KMS-11 (cell line): Measurements from ENCODE around the gene SCYGR5.

Source experiments
- H2AFZ ChIP-seq: fragments of 200-600 bp; sonication (generic); 2 replicates; pipeline ENCODE4 v1.6.1; 2016; ENCODE audit warnings: antibody characterized with exemption, mixed run types, low read depth
- H3K27ac ChIP-seq: fragments of 200-600 bp; sonication (generic); 2 replicates; pipeline ENCODE4 v1.6.1; 2016; ENCODE audit warnings: mild to moderate bottlenecking, mixed run types
- H3K27me3 ChIP-seq: fragments of 200-600 bp; sonication (generic); 2 replicates; pipeline ENCODE4 v1.6.1; 2017; ENCODE audit warnings: mild to moderate bottlenecking, low read depth, mixed run types, moderate library complexity; ENCODE audit not compliant: insufficient read depth
- H3K36me3 ChIP-seq: fragments of 200-600 bp; sonication (generic); 2 replicates; pipeline ENCODE4 v1.6.1; 2017; ENCODE audit warnings: mild to moderate bottlenecking, mixed run types; ENCODE audit not compliant: insufficient read depth
- H3K4me1 ChIP-seq: fragments of 200-600 bp; sonication (generic); 2 replicates; pipeline ENCODE4 v1.6.1; 2016; ENCODE audit warnings: mild to moderate bottlenecking, low read depth, mixed run types; ENCODE audit not compliant: poor library complexity, severe bottlenecking
- H3K4me2 ChIP-seq: fragments of 200-600 bp; sonication (generic); 2 replicates; pipeline ENCODE4 v1.7.0; 2016; ENCODE audit warnings: mild to moderate bottlenecking, mixed run types
- H3K4me3 ChIP-seq: fragments of 200-600 bp; sonication (generic); IDR thresholded peaks from 2 replicates; pipeline ENCODE4 v1.6.1; 2017; ENCODE audit warnings: low read depth, low read length, mixed read lengths; ENCODE audit not compliant: insufficient read depth
- H3K79me2 ChIP-seq: fragments of 200-600 bp; sonication (generic); 2 replicates; pipeline ENCODE4 v1.6.1; 2016; ENCODE audit warnings: low read depth, mixed run types; ENCODE audit not compliant: insufficient read depth
- H3K9ac ChIP-seq: fragments of 200-600 bp; sonication (generic); 2 replicates; pipeline ENCODE4 v1.6.1; 2016; ENCODE audit warnings: mild to moderate bottlenecking, mixed run types
- H4K20me1 ChIP-seq: fragments of 200-600 bp; sonication (generic); 2 replicates; pipeline ENCODE4 v1.6.1; 2016; ENCODE audit warnings: mild to moderate bottlenecking, mixed run types; ENCODE audit not compliant: insufficient read depth
- TF ChIP-seq, protein P1 (sequence below): fragments of 200-600 bp; sonication (generic); conservative IDR thresholded peaks from 2 replicates; pipeline ENCODE4 v1.6.1; 2017; ENCODE audit warnings: low read depth, mild to moderate bottlenecking, antibody characterized with exemption, low read length, moderate library complexity, mixed read lengths

SCYGR5 gene

DNA sequence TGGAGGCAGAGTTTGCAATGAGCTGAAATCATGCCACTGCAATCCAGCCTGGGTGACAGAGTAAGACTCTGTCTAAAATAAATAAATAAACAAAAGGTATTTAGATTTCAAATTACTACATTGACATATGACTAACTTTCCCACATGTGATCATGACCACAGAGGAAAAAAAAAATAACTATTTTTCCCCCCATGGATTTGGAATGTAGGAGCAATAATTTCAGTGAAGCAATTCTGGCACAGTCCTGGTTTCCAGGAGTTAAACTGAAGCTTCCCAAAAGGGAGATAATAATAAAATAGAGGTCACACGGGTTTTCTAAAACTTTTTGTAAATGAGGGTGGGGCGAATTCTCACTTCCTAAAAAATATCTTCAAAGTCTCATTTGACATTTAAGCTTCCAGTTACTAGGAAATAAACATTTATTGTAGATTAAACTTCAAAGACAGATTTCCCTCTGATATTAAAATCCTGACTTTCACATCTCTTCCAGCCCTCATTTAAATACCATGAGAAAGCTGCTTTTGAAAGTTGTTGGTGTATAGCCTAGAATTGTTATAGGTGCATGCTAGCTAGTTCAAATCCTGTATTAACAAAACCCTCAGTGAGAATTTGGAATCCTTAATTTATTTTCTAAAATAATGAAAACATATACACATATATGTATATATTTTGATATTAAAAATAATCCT lies 30.5 kb downstream of the SCYGR5 start:
- Histone ChIP-seq H3K4me2 (no peak overlapping the region), H3K9ac (no peak overlapping the region), H4K20me1 (no peaks in the 10 kb centered on the region), H3K27ac (no peak overlapping the region), H3K4me1 (no peaks in the 10 kb centered on the region), H3K36me3 (no peaks in the 10 kb centered on the region), H3K4me3 (no peak overlapping the region), H2AFZ (no peak overlapping the region), H3K79me2 (no peaks in the 10 kb centered on the region), H3K27me3 (no peaks in the 10 kb centered on the region)
- TF ChIP-seq, protein P1, sequence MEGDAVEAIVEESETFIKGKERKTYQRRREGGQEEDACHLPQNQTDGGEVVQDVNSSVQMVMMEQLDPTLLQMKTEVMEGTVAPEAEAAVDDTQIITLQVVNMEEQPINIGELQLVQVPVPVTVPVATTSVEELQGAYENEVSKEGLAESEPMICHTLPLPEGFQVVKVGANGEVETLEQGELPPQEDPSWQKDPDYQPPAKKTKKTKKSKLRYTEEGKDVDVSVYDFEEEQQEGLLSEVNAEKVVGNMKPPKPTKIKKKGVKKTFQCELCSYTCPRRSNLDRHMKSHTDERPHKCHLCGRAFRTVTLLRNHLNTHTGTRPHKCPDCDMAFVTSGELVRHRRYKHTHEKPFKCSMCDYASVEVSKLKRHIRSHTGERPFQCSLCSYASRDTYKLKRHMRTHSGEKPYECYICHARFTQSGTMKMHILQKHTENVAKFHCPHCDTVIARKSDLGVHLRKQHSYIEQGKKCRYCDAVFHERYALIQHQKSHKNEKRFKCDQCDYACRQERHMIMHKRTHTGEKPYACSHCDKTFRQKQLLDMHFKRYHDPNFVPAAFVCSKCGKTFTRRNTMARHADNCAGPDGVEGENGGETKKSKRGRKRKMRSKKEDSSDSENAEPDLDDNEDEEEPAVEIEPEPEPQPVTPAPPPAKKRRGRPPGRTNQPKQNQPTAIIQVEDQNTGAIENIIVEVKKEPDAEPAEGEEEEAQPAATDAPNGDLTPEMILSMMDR, result no peak

DNA sequence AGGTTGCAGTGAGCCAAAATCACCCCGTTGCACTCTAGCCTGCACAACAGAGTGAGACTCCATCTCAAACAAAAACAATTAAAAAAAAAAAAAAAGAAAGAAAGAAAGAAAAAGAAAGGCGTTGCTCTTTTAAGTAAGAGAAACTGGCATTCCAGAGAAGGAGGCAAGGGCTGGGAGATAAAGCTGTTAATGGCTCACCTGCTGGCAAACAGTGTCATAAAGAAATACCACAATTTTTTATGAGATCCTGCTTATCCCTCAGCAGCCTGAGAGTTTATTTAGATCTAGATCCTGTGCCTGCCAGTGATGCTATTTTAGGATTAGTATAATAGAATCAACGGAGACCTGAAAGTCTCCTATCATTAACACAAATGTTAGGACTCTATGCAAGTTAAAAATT lies 35.0 kb downstream of the SCYGR5 start:
- Histone ChIP-seq H3K27ac (no peak overlapping the region), H3K79me2 (no peaks in the 10 kb centered on the region), H2AFZ (no peak overlapping the region), H3K4me2 (no peak overlapping the region), H3K27me3 (no peaks in the 10 kb centered on the region), H3K4me3 (no peak overlapping the region), H4K20me1 (no peaks in the 10 kb centered on the region), H3K9ac (no peak overlapping the region), H3K4me1 (no peaks in the 10 kb centered on the region), H3K36me3 (no peaks in the 10 kb centered on the region)
- TF ChIP-seq, protein P1, result no peak

DNA sequence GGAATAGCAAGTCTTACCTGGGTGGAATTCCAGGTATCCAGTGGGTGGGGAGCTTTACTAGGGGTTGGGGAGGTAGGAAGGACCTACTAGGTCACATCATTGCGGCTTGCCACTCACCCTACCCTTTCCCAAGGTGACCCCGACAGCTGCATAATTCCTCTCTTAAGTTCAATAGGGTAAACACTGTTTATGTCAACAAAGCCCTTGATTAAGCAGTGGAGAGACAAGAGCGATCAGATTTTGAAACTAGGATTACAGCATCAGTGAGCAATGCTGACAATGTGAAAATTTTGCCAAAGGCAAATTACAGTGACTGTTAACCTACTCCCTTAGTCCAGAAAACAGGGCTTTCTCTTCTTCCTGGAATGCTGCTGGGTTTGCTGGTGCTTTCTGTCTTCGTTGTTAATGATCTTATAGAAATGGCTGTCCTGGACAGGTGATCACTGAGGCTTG lies 36.7 kb downstream of the SCYGR5 start:
- H3K36me3 ChIP-seq, result no peaks in the 10 kb centered on the region
- no peak overlapping the region for H3K27ac ChIP-seq
- H3K4me3 ChIP-seq, result no peak overlapping the region
- H3K9ac ChIP-seq, result no peak overlapping the region
- TF ChIP-seq, protein P1, result no peak
- no peaks in the 10 kb centered on the region for H3K79me2 ChIP-seq
- no peak overlapping the region for H3K4me2 ChIP-seq
- H3K4me1 ChIP-seq, result no peaks in the 10 kb centered on the region
- H4K20me1 ChIP-seq, result no peaks in the 10 kb centered on the region
- H3K27me3 ChIP-seq, result no peaks in the 10 kb centered on the region
- no peak overlapping the region for H2AFZ ChIP-seq

DNA sequence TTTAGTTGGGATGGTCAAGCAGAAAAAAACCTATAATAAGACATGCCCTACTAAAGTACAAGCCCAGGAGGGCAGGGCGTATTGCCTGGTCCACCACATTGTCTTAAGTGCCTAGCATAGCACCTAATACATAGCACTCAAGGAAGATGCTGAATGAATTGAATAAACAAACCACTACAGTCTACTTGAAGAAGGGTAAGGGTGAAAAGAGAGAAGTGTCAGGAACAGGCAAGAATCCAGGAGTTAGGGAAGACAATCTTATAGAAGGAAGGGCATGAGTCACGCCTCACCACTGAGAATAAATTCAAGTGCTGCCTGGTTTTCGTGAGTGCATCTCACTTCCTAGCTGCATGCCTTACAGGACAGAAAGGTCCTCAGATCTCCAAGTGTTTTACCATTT lies 37.4 kb downstream of the SCYGR5 start:
- Histone ChIP-seq H3K4me3 (no peak overlapping the region), H3K36me3 (no peaks in the 10 kb centered on the region)

More for the DNA sequence above, 37.4 kb downstream of the SCYGR5 start:
- H3K27ac ChIP-seq, result no peak overlapping the region
- H2AFZ ChIP-seq, result no peak overlapping the region
- no peak overlapping the region for H3K9ac ChIP-seq
- TF ChIP-seq, protein P1, result no peak
- H3K79me2 ChIP-seq, result no peaks in the 10 kb centered on the region
- H4K20me1 ChIP-seq, result no peaks in the 10 kb centered on the region
- H3K4me2 ChIP-seq, result no peak overlapping the region
- no peaks in the 10 kb centered on the region for H3K4me1 ChIP-seq
- H3K27me3 ChIP-seq, result no peaks in the 10 kb centered on the region
